Fibroblast of the conjunctiva (primary cell): ENCODE measurements around the gene SLC49A4.
"Not testable (repeated sequence)": the region's sequence is repeated elsewhere in the genome, so short reads cannot be mapped to it uniquely, and the experiment has no call there.

ENCODE experiments used
- DNase-seq: peaks from one replicate; pipeline ENCODE4 v3.0.0-alpha.2; 2010; ENCODE audit warnings: low read depth

The SLC49A4 gene

GRCh38 chr3:122794779-122795673 is at the start of gene SLC49A4:
Gene SLC49A4 (plus strand): TSS chr3:122795069. CDS start chr3:122795193, 124 bp downstream.
- peak; percentile 44 for DNase-seq

GRCh38 chr3:122745369-122746021 is 49.4 kb upstream of the SLC49A4 start:
- peak; percentile 27 for DNase-seq

GRCh38 chr3:122747295-122747694 is 47.6 kb upstream of the SLC49A4 start:
- DNase-seq = not testable (repeated sequence)

DNA sequence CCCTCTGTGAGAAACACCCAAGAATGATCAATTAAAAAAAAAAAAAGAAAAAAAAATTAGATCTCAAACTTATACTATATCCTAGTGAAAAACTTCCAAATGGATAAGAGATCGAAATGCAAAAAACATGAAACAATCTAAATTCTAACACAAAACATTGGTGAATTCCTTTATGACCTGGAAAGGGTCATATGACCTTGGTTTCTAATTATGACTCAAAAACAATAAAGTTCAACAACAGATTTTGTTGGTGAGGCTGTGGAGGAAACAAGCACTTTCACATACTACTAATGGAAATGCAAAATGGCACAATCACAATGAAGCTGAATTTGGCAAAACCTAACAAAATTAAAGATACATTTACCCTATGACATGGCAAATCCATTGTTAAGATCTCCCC is 46.5 kb upstream of the SLC49A4 start:
- DNase-seq = no peak

DNA sequence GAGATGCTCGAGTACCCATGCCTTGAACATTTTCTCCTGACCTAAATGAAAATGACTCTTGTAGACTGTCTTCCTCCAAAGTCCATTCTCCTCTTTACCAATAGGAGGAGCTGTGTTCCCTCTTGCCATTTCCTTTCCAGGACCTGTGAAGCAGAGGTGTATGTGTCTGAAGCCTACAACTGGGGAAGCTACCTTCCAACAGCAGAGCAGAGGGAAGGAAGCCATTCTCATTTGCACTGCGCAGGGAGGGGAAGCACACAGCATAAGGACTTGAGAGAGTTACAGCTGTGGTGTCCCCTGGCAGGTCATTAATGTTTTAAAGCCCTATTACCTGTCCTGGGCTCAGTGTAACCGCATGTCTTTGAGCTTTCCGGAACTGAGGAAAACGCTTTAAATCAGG is 39.9 kb upstream of the SLC49A4 start:
- peak; percentile 16 for DNase-seq

DNA sequence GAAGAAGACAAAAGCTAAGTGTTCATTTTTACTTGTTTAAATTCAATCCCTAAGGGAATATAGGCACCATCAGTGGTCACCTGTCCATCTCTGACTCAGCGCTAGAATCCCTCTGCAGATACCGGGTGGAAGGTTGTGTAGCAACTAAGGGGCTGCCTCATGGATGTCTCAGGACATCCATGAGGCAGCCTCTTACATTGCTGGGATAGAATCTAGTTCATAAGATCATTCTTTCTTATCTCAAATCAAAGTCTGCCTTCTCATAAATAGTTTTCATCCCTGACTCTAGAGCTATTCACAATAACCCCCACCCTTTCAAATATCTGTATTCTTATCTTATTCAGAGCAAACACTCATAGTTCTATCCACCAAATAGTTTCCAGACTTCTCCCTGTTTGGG is 39.4 kb upstream of the SLC49A4 start:
- DNase-seq = no peak

DNA sequence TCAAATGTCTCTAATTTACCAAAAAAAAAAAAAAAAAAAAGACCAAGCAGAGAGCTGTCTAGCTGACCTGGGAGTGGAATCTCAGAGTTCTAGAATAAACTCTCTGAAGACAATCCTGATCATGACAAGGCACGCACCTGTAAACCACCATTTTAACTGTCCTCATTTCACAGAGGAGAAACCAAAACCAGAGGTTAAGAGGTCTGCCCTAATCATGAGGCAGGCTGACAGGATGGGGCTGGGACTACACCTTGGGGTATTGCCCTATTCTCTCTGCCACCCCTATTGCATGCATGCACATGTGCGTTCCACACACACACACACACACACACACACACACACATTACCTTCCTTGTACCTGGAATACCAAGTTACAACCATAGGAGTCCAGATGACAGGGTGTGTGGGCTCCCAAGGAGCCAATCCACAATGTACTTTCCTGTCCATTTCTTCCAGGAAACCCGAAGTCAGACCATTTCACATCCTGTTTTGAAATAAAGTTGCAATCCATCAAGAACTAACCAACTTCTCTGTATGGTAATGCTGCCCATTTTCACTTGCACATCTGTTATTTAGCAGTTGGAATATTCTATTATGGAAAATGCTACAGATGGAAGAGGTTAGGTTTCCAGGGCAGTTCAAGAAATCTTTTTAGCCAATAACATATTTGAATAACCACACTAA is 35.9 kb upstream of the SLC49A4 start:
- no peak for DNase-seq

DNA sequence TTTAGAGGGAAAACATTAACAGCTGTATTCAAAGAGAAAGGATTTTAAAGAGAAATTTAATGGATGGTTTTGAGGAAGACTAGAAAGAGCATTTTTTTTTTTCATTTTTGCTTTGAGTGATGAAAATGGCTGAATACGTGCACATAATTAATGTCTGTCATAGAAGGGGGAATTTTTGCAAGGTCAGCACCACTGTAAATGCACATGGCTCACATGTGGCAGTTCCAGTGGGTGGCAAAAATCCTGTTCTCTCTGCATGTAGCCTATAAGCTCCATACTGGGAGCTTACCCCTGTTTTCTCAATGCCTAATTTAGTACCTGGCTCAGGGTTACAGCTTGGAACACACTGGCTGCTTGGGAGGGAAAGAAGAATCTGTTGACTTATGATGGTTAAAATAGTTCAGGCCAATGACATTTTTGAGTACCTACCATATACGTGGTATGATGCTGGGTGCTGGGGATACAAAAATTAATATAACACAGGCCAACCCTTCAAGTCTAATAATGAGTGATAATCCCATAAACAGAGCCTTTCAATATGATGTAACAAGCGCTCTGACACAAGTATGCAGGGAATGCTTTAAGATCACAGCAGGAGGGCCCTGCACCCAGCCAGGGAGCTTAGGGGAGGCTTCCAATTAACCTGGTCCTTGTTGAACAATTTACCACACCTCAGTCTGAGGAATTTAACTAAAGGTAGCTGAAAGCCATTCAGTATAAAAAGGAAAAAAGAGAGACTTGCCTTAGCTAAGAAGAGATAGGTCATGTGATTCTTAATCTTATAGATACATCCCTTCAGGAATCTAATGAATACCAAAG is 34.2 kb upstream of the SLC49A4 start:
- no peak for DNase-seq

DNA sequence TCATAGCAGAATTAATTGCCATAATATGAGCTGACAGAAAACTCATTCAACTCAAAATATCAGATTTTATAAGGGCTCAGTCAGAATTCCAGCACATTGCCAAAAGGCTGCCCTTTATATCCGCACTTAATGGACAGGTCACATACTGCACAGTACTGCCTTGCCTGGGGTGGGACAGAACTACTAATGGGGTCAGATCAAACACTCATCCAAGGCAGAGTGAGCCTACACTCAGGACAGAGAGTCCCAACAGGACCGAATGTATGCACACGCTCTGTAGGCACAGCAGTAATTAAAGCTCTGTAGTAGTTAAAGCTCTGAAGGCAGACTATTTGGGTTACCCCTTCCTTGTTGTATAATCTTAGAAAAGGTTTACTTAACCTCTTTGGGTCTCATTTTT is 28.4 kb upstream of the SLC49A4 start:
- no peak for DNase-seq

DNA sequence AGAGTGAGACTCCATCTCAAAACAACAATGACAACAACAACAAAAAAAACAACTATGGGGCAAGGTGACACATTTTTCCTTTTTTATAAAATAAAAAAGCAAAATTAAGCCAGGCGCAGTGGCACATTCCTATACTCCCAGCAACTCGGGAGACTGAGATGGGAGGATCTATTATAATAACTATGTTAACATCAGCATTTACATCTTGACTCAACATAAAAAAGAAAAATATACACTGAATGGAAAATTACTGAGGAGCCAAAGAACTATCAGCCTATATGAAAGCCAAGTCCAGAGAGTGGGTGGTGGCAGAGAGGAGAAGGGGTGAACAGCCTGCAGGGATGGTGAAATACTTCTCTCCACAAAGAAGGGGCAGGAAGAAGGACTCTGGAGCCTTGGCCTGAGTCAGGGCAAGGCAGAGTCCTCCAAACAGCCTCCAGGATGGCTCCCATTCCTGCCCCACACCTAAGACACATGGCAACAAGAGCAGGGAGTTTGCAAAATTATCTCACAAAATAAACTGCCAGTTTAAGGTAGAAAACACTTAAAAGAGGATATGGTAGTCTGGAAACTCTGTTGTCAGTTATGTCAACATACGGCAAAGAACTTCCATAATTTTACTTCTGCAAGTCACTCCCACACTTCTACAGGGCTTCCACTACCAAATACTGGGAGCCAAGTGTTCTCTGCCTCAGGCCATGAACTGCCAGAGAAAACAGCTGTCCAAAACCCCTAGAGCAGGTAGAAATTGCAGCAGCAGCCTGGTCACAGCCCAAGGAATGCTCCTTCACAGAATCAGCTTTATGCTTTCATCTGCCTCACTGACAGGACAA is 27.1 kb upstream of the SLC49A4 start:
- no peak for DNase-seq

- no peak for DNase-seq
These were observed 24.2 kb upstream of the SLC49A4 start for GRCh38 chr3:122770521-122771202.

GRCh38 chr3:122772827-122773226 is 22.0 kb upstream of the SLC49A4 start:
- DNase-seq = no peak

- DNase-seq = no peak
These were observed 20.8 kb upstream of the SLC49A4 start for GRCh38 chr3:122773944-122774509.

- no peak for DNase-seq
These were observed 20.3 kb upstream of the SLC49A4 start for GRCh38 chr3:122774564-122774963.

GRCh38 chr3:122776675-122777468 is 18.0 kb upstream of the SLC49A4 start:
- DNase-seq = no peak

DNA sequence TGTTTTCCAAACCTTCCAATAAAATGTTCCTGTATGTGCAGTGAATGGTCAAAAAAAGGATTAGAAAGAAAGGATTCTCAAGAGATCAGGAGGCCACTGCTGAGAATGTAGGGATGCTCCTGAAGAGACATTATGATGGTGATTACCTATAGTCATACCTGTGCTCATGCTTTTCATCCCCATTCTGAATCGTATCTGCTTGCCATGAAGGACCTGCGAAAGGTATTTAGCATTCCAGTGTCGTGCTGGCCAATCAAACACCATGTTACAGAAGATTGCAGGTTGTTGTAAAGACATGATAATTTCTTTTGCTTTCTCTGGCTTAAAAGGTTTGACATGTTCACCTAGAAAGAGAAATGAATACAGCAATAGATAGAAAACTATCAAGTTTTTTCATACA is 17.3 kb upstream of the SLC49A4 start:
- no peak for DNase-seq

GRCh38 chr3:122782804-122783203 is 12.1 kb upstream of the SLC49A4 start:
- no peak for DNase-seq

DNA sequence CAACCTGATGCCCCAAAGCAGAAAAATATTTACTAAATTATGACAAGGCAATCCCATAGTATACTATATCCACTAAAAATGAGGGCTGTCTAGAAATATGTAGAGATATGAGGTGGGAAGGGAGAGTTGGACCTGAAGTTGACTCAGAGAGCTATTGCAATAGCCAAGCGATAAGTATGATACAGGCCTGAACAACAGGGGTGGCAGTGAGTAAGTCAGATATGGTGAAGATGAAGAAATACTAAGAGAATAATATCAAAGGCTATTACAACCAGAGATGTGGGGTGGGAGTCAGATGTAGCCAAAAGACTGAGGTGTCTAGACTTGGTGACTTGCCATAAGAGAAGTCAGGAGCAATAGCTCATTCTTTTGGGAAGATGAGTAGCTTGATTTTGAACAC is 10.4 kb upstream of the SLC49A4 start:
- DNase-seq = no peak

- no peak for DNase-seq
These were observed 9.6 kb upstream of the SLC49A4 start for GRCh38 chr3:122785231-122785630.
